ENCODE results near the gene GINM1. TPM values are rescaled to one million over a fixed set of nuclear protein-coding genes. Genes with fewer than 3 reads are reported as not detected.

Gene GINM1
- total RNA-seq, 2 donors from 2014 or later: 9.9 to 16.6 TPM

DNA sequence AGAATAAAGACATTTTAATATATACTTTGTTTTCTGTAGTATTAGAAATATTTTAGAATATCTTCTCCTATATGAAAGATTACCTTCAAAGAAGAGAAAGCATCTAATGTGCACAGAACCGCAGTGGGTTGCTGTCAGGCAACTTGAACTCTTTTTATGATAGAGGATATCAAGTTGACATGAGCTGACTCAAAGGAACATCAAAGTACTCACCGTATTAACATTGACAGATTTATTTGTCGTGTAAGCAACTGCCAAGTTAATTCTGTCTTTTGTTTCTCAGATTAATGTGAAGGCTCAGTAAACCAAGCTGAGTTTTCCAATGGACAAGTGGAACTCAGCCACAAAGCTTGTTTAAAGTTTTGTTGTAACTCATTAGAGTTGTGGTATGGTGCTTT lies 2.2 kb upstream of the GINM1 start:
- no peak for DNase-seq (ENCODE audit: low spot score)
- no peaks in the 10 kb centered on the region for H3K9me3 Mint-ChIP-seq
- H3K27ac Mint-ChIP-seq: no peak overlapping the region
- peaks cover 12 to 18% of the 10 kb centered on the region in 2 donors for H3K27me3 Mint-ChIP-seq
- no peaks in the 10 kb centered on the region for H3K36me3 Mint-ChIP-seq
- no peak overlapping the region for H3K4me3 Mint-ChIP-seq
- ATAC-seq: no peak
- H3K4me1 Mint-ChIP-seq (ENCODE audit: low read depth in 2 of 2): peaks cover 3 to 7% of the 10 kb centered on the region in 2 donors

DNA sequence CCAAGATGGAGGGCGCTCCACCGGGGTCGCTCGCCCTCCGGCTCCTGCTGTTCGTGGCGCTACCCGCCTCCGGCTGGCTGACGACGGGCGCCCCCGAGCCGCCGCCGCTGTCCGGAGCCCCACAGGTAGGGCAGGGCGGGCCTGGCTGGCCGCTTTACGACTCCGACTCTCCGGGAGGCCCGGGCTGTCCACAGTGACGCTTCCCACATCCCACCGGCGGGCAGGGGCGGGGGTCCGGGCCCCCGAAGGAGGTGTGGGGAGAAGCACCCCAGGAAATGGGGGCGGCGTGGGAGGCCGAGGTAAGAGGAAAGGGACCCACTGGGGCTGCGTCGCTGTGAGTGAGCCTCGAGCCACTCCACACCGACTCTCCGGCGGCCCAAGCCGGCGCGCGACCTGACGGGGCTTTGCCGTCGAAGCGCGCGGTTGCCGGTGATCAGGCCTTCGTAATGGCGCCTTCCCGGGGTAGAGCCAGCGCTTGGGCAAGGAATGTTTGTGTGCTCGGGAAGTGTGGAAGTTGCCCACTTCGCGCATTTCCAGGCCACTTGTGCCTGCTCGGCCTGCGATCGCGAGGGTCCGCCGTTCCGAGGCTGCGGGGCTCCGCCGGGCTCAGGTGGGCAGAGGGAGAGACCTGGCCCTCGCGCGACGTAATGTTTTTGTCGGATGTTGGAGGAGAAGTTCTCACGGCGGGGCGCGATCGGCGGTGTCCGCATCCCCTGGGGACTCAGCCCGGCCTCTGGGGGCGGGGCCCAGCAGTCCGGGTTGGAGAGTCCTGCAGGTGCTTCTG lies 427 bp downstream of the GINM1 start:
- ATAC-seq (peak; percentile 48 to 58), DNase-seq (ENCODE audit: low spot score) (no peak)
- peak overlapping the region; percentile 89 for H3K4me3 Mint-ChIP-seq
- no peaks in the 10 kb centered on the region for H3K36me3 Mint-ChIP-seq
- peak overlapping the region; percentile 64 to 70 for H3K27ac Mint-ChIP-seq
- peaks cover 3 to 7% of the 10 kb centered on the region in 2 donors for H3K4me1 Mint-ChIP-seq (ENCODE audit: low read depth in 2 of 2)
- no peaks in the 10 kb centered on the region for H3K9me3 Mint-ChIP-seq
- peaks cover 0 to 2% of the 10 kb centered on the region in 2 donors for H3K27me3 Mint-ChIP-seq

- Mint-ChIP-seq H3K4me1 (ENCODE audit: low read depth in 2 of 2) (peaks cover 3 to 7% of the 10 kb centered on the region in 2 donors), H3K27me3 (peaks cover 0 to 2% of the 10 kb centered on the region in 2 donors), H3K27ac (peak overlapping the region; percentile 64 to 70), H3K4me3 (peak overlapping the region; percentile 89), H3K9me3 (no peaks in the 10 kb centered on the region), H3K36me3 (no peaks in the 10 kb centered on the region)
- DNase-seq (ENCODE audit: low spot score) (no peak), ATAC-seq (no peak)
Measured at GRCh38 chr6:149567194-149567586, 1.0 kb downstream of the GINM1 start.

DNA sequence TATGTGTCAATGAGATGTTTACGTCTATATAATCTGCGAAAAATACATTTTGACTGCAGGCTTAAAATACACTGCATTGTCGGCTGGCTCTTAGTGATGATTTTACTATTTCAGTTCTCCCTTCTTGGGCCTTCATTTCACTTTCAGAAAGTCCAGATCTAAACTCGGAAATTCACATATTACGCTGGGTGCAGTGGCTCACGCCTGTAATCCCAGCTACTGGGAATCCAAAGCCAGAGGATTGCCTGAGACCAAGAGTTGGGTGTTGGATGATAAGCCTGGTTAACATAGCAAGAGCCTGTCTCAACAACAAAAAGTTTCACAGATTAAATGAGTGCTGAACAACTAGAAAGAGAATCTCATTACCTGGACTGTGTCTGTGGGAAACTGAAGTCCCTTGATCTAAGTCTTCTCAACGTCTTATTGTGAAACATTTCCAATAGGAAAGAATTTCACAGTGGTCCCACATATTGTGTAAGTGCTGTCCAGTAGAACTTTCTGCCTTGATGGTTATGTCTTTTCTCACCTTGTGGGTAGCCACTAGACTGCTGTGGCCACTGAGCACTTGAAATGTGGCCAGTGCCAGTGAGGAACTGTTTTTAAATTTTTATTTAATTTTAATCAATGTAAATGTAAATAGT lies 1.9 kb downstream of the GINM1 start:
- Mint-ChIP-seq H3K27me3 (peaks cover 0 to 2% of the 10 kb centered on the region in 2 donors), H3K4me3 (peak overlapping the region; percentile 89), H3K36me3 (no peaks in the 10 kb centered on the region), H3K9me3 (no peaks in the 10 kb centered on the region), H3K27ac (no peak overlapping the region), H3K4me1 (ENCODE audit: low read depth in 2 of 2) (peaks cover 3 to 7% of the 10 kb centered on the region in 2 donors)
- ATAC-seq (no peak), DNase-seq (ENCODE audit: low spot score) (no peak)

DNA sequence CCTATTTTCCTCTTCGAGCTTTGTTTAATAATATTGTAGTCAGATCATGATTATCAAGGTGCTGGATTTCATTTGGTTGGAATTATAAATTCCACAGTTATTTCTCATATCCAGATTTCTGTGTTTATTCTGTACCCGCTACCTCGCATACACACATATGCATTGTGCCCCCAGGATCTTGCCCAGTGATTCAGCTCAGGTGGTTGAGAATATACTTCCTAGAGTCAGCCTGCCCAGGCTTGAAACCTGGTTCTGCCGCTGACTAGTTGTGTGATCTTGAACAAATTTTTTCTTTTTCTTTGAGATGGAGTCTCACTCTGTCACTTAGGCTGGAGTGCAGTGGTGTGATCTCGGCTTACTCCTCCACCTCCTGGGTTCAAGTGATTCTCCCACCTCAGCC lies 14.7 kb downstream of the GINM1 start:
- no peaks in the 10 kb centered on the region for H3K4me1 Mint-ChIP-seq (ENCODE audit: low read depth in 2 of 2)
- peaks cover 6% of the 10 kb centered on the region for H3K36me3 Mint-ChIP-seq
- H3K27me3 Mint-ChIP-seq: no peaks in the 10 kb centered on the region
- no peak overlapping the region for H3K4me3 Mint-ChIP-seq
- DNase-seq (ENCODE audit: low spot score) (no peak), ATAC-seq (no peak)
- no peaks in the 10 kb centered on the region for H3K9me3 Mint-ChIP-seq
- no peak overlapping the region for H3K27ac Mint-ChIP-seq

DNA sequence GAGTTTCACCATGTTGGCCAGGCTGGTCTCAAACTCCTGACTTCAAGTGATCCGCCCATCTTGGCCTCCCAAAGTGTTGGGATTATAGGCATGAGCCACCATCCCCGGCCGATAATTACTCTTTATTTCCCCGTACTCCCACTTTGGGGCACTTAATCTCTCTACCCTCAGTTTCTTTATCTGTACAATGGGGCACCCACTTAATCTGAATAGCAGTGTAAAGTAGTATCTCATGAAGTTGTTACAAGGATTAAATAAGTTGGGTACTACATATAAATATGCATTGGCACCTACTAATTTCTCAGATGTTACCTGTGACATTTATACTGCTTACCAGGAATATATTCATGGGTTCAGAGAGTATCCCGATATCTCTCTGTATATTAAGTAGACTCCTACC lies 15.2 kb downstream of the GINM1 start:
- Mint-ChIP-seq H3K27me3 (no peaks in the 10 kb centered on the region), H3K27ac (no peak overlapping the region), H3K4me3 (no peak overlapping the region), H3K4me1 (ENCODE audit: low read depth in 2 of 2) (no peaks in the 10 kb centered on the region), H3K36me3 (peaks cover 6% of the 10 kb centered on the region), H3K9me3 (no peaks in the 10 kb centered on the region)
- ATAC-seq (no peak), DNase-seq (ENCODE audit: low spot score) (no peak)

GRCh38 chr6:149586149-149586548 lies 20.0 kb downstream of the GINM1 start:
- no peaks in the 10 kb centered on the region for H3K27me3 Mint-ChIP-seq
- H3K27ac Mint-ChIP-seq: no peak overlapping the region
- DNase-seq (ENCODE audit: low spot score) (no peak), ATAC-seq (no peak)
- H3K4me3 Mint-ChIP-seq: no peak overlapping the region
- no peaks in the 10 kb centered on the region for H3K9me3 Mint-ChIP-seq
- H3K36me3 Mint-ChIP-seq: peaks cover 6% of the 10 kb centered on the region
- no peaks in the 10 kb centered on the region for H3K4me1 Mint-ChIP-seq (ENCODE audit: low read depth in 2 of 2)

DNA sequence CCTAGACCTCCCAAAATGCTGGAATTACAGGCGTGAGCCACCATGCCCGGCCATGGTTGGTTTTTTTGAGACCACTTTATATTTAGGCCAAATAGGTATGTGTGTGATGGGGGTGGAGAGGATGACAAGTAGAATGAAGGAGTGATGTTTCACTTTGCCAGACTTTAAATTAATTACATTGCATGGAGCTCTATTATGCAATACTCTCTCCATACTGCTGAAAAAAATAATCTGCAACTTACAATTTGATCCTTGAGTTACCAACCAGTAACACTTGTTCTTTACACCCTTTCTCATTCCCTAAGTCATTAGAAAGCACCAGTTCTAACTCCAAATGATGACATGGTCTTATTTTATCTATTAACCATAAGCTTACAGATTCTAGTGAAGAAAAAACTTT lies 26.8 kb downstream of the GINM1 start:
- Mint-ChIP-seq H3K9me3 (no peaks in the 10 kb centered on the region), H3K4me3 (no peak overlapping the region), H3K27me3 (no peaks in the 10 kb centered on the region), H3K36me3 (peaks cover 6% of the 10 kb centered on the region), H3K4me1 (ENCODE audit: low read depth in 2 of 2) (no peaks in the 10 kb centered on the region), H3K27ac (no peak overlapping the region)
- DNase-seq (ENCODE audit: low spot score) (no peak), ATAC-seq (no peak)

DNA sequence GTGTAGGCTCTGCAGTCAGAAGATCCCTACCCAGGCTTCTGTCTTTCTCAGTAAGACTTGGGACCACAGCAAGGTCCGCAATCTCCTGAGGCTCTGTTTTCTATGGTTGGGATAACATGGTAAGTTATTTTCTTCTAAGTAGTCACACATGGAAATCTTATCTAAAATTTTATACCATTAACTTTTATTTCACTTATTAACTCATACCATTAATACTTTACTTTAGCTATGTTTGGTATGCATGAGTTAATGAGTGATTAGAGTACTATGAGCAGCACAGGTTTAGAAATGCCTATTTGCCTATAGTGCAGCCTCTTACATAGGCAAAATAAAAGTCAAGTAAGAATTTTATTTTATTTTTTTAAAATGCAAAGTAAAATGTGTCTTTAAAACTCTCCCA lies 27.2 kb downstream of the GINM1 start:
- Mint-ChIP-seq H3K27me3 (no peaks in the 10 kb centered on the region), H3K4me1 (ENCODE audit: low read depth in 2 of 2) (no peaks in the 10 kb centered on the region), H3K36me3 (peaks cover 6% of the 10 kb centered on the region), H3K27ac (no peak overlapping the region), H3K4me3 (no peak overlapping the region), H3K9me3 (no peaks in the 10 kb centered on the region)
- DNase-seq (ENCODE audit: low spot score) (no peak), ATAC-seq (no peak)

- DNase-seq (ENCODE audit: low spot score) (no peak), ATAC-seq (no peak)
- no peaks in the 10 kb centered on the region for H3K9me3 Mint-ChIP-seq
- H3K4me1 Mint-ChIP-seq (ENCODE audit: low read depth in 2 of 2): no peaks in the 10 kb centered on the region
- H3K36me3 Mint-ChIP-seq: peaks cover 6% of the 10 kb centered on the region
- H3K27ac Mint-ChIP-seq: no peak overlapping the region
- H3K27me3 Mint-ChIP-seq: no peaks in the 10 kb centered on the region
- no peak overlapping the region for H3K4me3 Mint-ChIP-seq
Measured at GRCh38 chr6:149600508-149600907, 34.3 kb downstream of the GINM1 start.

- Mint-ChIP-seq H3K4me3 (no peak overlapping the region), H3K27me3 (no peaks in the 10 kb centered on the region), H3K9me3 (no peaks in the 10 kb centered on the region), H3K4me1 (ENCODE audit: low read depth in 2 of 2) (peaks cover 3 to 5% of the 10 kb centered on the region in 2 donors), H3K36me3 (no peaks in the 10 kb centered on the region), H3K27ac (peak overlapping the region in 1 of 2 donors; percentile 48)
- ATAC-seq (no peak), DNase-seq (ENCODE audit: low spot score) (no peak)
Measured at GRCh38 chr6:149608381-149608982, 42.3 kb downstream of the GINM1 start.

- peaks cover 8% of the 10 kb centered on the region for H3K36me3 Mint-ChIP-seq
- no peak overlapping the region for H3K27ac Mint-ChIP-seq
- H3K27me3 Mint-ChIP-seq: no peaks in the 10 kb centered on the region
- H3K9me3 Mint-ChIP-seq: no peaks in the 10 kb centered on the region
- H3K4me1 Mint-ChIP-seq (ENCODE audit: low read depth in 2 of 2): peaks cover 2 to 6% of the 10 kb centered on the region in 2 donors
- H3K4me3 Mint-ChIP-seq: no peak overlapping the region
- ATAC-seq: no peak
- no peak for DNase-seq (ENCODE audit: low spot score)
Measured at GRCh38 chr6:149614337-149614736, 48.2 kb downstream of the GINM1 start.

GRCh38 chr6:149615805-149616204 lies 49.6 kb downstream of the GINM1 start:
- no peaks in the 10 kb centered on the region for H3K9me3 Mint-ChIP-seq
- DNase-seq (ENCODE audit: low spot score) (no peak), ATAC-seq (no peak)
- no peaks in the 10 kb centered on the region for H3K27me3 Mint-ChIP-seq
- no peak overlapping the region for H3K4me3 Mint-ChIP-seq
- H3K36me3 Mint-ChIP-seq: peaks cover 13% of the 10 kb centered on the region
- H3K4me1 Mint-ChIP-seq (ENCODE audit: low read depth in 2 of 2): peaks cover 2 to 6% of the 10 kb centered on the region in 2 donors
- H3K27ac Mint-ChIP-seq: no peak overlapping the region

DNA sequence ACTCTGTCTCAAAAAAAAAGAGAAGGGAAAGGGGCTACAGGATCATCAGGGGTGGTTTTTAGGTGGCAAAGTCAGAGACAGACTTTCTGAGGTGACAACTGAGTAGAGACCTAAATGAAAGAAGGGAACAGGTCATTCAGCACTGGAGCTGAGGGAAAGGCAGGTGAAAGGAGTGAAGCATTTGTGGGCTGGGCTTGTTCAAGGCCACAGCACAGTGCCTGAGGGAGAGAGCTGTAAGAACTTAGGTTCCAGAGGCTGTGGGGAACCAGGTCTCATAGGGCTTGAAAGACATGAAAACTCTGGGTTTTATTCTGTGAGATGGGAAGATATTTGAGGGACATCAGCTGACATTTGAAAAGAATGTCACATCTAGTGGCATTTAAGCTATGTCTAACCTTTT lies 61.5 kb downstream of the GINM1 start:
- H3K4me1 Mint-ChIP-seq (ENCODE audit: low read depth in 2 of 2): peaks cover 0 to 5% of the 10 kb centered on the region in 2 donors
- ATAC-seq (no peak), DNase-seq (ENCODE audit: low spot score) (no peak)
- no peak overlapping the region for H3K4me3 Mint-ChIP-seq
- H3K27ac Mint-ChIP-seq: no peak overlapping the region
- H3K36me3 Mint-ChIP-seq: peaks cover 11% of the 10 kb centered on the region
- H3K9me3 Mint-ChIP-seq: no peaks in the 10 kb centered on the region
- no peaks in the 10 kb centered on the region for H3K27me3 Mint-ChIP-seq
